Measurements from ENCODE around the gene CGNL1. TPM values are rescaled to one million over a fixed set of nuclear protein-coding genes. Genes with fewer than 3 reads are reported as not detected.

The CGNL1 gene
- total RNA-seq, 1 donor from 2014 or later = 11.0 TPM

DNA sequence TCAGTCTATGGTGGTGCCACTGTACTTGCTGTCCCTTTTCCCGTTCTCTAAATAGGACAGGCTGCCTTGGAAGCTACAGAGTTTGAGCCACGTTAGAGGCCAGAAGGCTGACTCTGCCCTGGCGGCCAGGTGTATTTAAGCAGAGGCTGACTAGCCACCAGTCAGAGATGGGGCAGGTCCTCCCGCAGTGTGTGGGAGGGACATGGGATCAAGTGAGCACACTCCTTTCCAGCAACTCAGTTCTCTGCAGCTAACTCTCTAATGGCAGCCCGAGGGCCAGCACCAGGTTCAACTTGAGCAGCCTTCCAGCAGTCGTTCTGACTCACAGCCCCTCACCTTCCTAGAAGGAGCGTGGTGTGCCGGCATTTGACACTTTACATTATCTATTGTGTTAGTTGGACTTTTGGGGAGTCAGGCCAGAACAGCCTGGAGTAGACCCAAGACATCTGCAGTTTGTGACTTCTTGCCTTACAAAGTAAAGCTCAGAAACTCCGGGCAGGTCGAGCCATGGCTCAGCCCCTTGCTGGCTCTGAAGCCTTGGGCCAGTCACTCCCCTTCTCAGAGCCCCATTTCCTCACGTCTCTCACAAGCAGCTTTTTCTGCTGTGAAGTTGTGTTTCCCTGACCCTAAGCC is 168.7 kb downstream of the CGNL1 start:
- Mint-ChIP-seq H3K27ac (ENCODE audit: unreplicated experiment) (no peak overlapping the region), H3K4me3 (ENCODE audit: unreplicated experiment) (no peak overlapping the region), H3K36me3 (ENCODE audit: low read depth, unreplicated experiment) (peaks cover 18% of the 10 kb centered on the region), H3K9me3 (ENCODE audit: unreplicated experiment) (peaks cover 6% of the 10 kb centered on the region), H3K27me3 (ENCODE audit: low read depth, unreplicated experiment) (peaks cover 5% of the 10 kb centered on the region), H3K4me1 (ENCODE audit: low read depth, unreplicated experiment) (peaks cover 5% of the 10 kb centered on the region)
- no peaks in the 10 kb centered on the region for H3K79me2 ChIP-seq (ENCODE audit: insufficient read depth, low read length)
- H3K36me3 ChIP-seq (ENCODE audit: insufficient read depth, low read length) = no peaks in the 10 kb centered on the region
- H3K9me3 ChIP-seq (ENCODE audit: insufficient read depth, low read depth, low read length) = no peaks in the 10 kb centered on the region
- no peak overlapping the region for H3K27ac ChIP-seq (ENCODE audit: low read depth, low read length)
- no peaks in the 10 kb centered on the region for H3K4me1 ChIP-seq (ENCODE audit: insufficient read depth, low read length)
- TF ChIP-seq, protein P1, sequence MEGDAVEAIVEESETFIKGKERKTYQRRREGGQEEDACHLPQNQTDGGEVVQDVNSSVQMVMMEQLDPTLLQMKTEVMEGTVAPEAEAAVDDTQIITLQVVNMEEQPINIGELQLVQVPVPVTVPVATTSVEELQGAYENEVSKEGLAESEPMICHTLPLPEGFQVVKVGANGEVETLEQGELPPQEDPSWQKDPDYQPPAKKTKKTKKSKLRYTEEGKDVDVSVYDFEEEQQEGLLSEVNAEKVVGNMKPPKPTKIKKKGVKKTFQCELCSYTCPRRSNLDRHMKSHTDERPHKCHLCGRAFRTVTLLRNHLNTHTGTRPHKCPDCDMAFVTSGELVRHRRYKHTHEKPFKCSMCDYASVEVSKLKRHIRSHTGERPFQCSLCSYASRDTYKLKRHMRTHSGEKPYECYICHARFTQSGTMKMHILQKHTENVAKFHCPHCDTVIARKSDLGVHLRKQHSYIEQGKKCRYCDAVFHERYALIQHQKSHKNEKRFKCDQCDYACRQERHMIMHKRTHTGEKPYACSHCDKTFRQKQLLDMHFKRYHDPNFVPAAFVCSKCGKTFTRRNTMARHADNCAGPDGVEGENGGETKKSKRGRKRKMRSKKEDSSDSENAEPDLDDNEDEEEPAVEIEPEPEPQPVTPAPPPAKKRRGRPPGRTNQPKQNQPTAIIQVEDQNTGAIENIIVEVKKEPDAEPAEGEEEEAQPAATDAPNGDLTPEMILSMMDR (IDR thresholded peaks at IDR 0.05; ENCODE audit: insufficient read depth, low read depth, low read length) = no peak
- TF ChIP-seq EZH2 (IDR thresholded peaks at IDR 0.05; ENCODE audit: insufficient read depth, low read length) = no peak
- H3K27me3 ChIP-seq (ENCODE audit: insufficient read depth, low read length) = no peaks in the 10 kb centered on the region
- H4K20me1 ChIP-seq (ENCODE audit: insufficient read depth, low read length) = no peaks in the 10 kb centered on the region
- H2AFZ ChIP-seq (ENCODE audit: low read depth, low read length) = no peak overlapping the region
- H3K4me3 ChIP-seq (ENCODE audit: insufficient read depth, low read depth, low read length) = no peak overlapping the region
- no peak overlapping the region for H3K4me2 ChIP-seq (ENCODE audit: low read length)
- FAIRE-seq (no peak), DNase-seq (ENCODE audit: low read depth) (no peak)
- H3K9ac ChIP-seq (ENCODE audit: low read length) = no peak overlapping the region

DNA sequence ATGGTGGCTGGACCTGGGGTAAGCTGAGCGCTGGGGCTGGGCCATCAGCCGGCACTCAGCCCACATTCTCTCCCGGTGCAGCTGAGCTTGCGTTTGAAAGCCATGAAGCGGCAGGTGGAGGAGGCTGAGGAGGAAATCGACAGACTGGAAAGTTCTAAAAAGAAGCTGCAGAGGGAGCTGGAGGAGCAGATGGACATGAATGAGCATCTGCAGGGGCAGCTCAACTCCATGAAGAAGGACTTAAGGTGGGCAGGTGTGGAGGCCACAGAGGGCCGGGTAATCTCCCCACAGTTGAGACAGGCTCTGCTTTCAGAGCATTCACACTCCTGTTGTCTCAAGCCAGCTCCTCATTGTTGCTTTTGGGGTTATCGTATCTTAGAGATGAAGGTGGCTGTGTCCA is 169.7 kb downstream of the CGNL1 start:
- H3K4me3 ChIP-seq (ENCODE audit: insufficient read depth, low read depth, low read length) = no peak overlapping the region
- H3K27me3 Mint-ChIP-seq (ENCODE audit: low read depth, unreplicated experiment) = peaks cover 5% of the 10 kb centered on the region
- no peak overlapping the region for H2AFZ ChIP-seq (ENCODE audit: low read depth, low read length)
- TF ChIP-seq, protein P1 (IDR thresholded peaks at IDR 0.05; ENCODE audit: insufficient read depth, low read depth, low read length) = no peak
- no peak for TF ChIP-seq EZH2 (IDR thresholded peaks at IDR 0.05; ENCODE audit: insufficient read depth, low read length)
- H3K9me3 Mint-ChIP-seq (ENCODE audit: unreplicated experiment) = no peaks in the 10 kb centered on the region
- H3K36me3 ChIP-seq (ENCODE audit: insufficient read depth, low read length) = no peaks in the 10 kb centered on the region
- no peaks in the 10 kb centered on the region for H4K20me1 ChIP-seq (ENCODE audit: insufficient read depth, low read length)
- H3K4me3 Mint-ChIP-seq (ENCODE audit: unreplicated experiment) = no peak overlapping the region
- no peak overlapping the region for H3K9ac ChIP-seq (ENCODE audit: low read length)
- no peak for FAIRE-seq
- peaks cover 14% of the 10 kb centered on the region for H3K36me3 Mint-ChIP-seq (ENCODE audit: low read depth, unreplicated experiment)
- peaks cover 12% of the 10 kb centered on the region for H3K4me1 Mint-ChIP-seq (ENCODE audit: low read depth, unreplicated experiment)
- no peak for DNase-seq (ENCODE audit: low read depth)
- no peaks in the 10 kb centered on the region for H3K79me2 ChIP-seq (ENCODE audit: insufficient read depth, low read length)
- H3K9me3 ChIP-seq (ENCODE audit: insufficient read depth, low read depth, low read length) = no peaks in the 10 kb centered on the region
- H3K27ac ChIP-seq (ENCODE audit: low read depth, low read length) = no peak overlapping the region
- H3K27ac Mint-ChIP-seq (ENCODE audit: unreplicated experiment) = no peak overlapping the region
- H3K4me2 ChIP-seq (ENCODE audit: low read length) = no peak overlapping the region
- H3K4me1 ChIP-seq (ENCODE audit: insufficient read depth, low read length) = peaks cover 7% of the 10 kb centered on the region
- no peaks in the 10 kb centered on the region for H3K27me3 ChIP-seq (ENCODE audit: insufficient read depth, low read length)

DNA sequence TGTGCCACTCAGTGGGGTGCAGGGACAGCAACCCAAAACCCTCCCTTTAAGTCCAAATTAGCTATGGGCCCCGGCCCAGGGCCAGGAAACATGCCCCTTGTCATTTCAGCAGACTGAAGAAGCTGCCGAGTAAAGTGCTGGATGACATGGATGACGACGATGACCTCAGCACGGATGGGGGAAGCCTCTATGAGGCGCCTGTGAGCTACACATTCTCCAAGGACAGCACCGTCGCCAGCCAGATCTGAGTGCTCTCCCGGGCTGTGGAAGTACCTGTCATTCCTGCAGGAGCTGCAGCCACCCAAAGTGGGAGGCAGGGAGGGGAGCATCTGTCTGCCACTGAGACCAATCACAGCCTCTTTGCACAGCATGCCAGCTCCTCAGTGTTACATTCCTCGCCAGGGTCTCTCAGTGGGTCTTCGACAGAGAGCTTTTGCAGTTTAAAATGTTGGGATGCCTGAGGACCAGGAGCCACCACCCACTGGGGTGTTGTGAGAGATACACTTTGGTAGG is 171.0 kb downstream of the CGNL1 start:
- Histone ChIP-seq H3K27ac (ENCODE audit: low read depth, low read length) (no peak overlapping the region), H3K36me3 (ENCODE audit: insufficient read depth, low read length) (no peaks in the 10 kb centered on the region), H3K4me1 (ENCODE audit: insufficient read depth, low read length) (peaks cover 20% of the 10 kb centered on the region), H4K20me1 (ENCODE audit: insufficient read depth, low read length) (no peaks in the 10 kb centered on the region), H3K79me2 (ENCODE audit: insufficient read depth, low read length) (no peaks in the 10 kb centered on the region), H3K4me2 (ENCODE audit: low read length) (no peak overlapping the region), H3K4me3 (ENCODE audit: insufficient read depth, low read depth, low read length) (no peak overlapping the region), H3K9ac (ENCODE audit: low read length) (no peak overlapping the region), H2AFZ (ENCODE audit: low read depth, low read length) (no peak overlapping the region), H3K27me3 (ENCODE audit: insufficient read depth, low read length) (no peaks in the 10 kb centered on the region), H3K9me3 (ENCODE audit: insufficient read depth, low read depth, low read length) (no peaks in the 10 kb centered on the region)
- Mint-ChIP-seq H3K9me3 (ENCODE audit: unreplicated experiment) (no peaks in the 10 kb centered on the region), H3K4me1 (ENCODE audit: low read depth, unreplicated experiment) (peaks cover 25% of the 10 kb centered on the region), H3K27me3 (ENCODE audit: low read depth, unreplicated experiment) (peaks cover 5% of the 10 kb centered on the region), H3K36me3 (ENCODE audit: low read depth, unreplicated experiment) (peaks cover 14% of the 10 kb centered on the region), H3K27ac (ENCODE audit: unreplicated experiment) (no peak overlapping the region), H3K4me3 (ENCODE audit: unreplicated experiment) (no peak overlapping the region)
- FAIRE-seq (no peak), DNase-seq (ENCODE audit: low read depth) (no peak)
- TF ChIP-seq EZH2 (IDR thresholded peaks at IDR 0.05; ENCODE audit: insufficient read depth, low read length) = no peak
- TF ChIP-seq, protein P1 (IDR thresholded peaks at IDR 0.05; ENCODE audit: insufficient read depth, low read depth, low read length) = no peak

All from astrocyte (in vitro differentiated cells and primary cell).